ENCODE results near the gene HHAT.

GRCh38 chr1:210294999-210295745 is 33.5 kb upstream of the HHAT start:
- TF ChIP-seq, protein P1, sequence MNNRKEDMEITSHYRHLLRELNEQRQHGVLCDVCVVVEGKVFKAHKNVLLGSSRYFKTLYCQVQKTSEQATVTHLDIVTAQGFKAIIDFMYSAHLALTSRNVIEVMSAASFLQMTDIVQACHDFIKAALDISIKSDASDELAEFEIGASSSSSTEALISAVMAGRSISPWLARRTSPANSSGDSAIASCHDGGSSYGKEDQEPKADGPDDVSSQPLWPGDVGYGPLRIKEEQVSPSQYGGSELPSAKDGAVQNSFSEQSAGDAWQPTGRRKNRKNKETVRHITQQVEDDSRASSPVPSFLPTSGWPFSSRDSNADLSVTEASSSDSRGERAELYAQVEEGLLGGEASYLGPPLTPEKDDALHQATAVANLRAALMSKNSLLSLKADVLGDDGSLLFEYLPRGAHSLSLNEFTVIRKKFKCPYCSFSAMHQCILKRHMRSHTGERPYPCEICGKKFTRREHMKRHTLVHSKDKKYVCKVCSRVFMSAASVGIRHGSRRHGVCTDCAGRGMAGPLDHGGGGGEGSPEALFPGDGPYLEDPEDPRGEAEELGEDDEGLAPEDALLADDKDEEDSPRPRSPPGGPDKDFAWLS (CRISPR knock-in tag; IDR thresholded peaks at IDR 0.05; ENCODE audit: borderline replicate concordance), result no peak
- TF ChIP-seq JARID2 (CRISPR knock-in tag; IDR thresholded peaks at IDR 0.05; ENCODE audit: insufficient replicate concordance), result no peak
- no peak for TF ChIP-seq NFRKB (IDR thresholded peaks at IDR 0.05)
- TF ChIP-seq ZNF407 (CRISPR knock-in tag; IDR thresholded peaks at IDR 0.05; ENCODE audit: not compliant biosample characterization), result no peak
- TF ChIP-seq SRF (IDR thresholded peaks at IDR 0.05; ENCODE audit: low read depth, low read length), result no peak
